HEK293T (cell line): ENCODE data around the gene RPTOR.

Source experiments
- CTCF ChIA-PET: fragments of 350-600 bp; formaldehyde crosslinking; extraction: SDS; loops from one replicate; lab custom pipeline; 2021; ENCODE audit warnings: antibody characterized with exemption, inconsistent platforms; lab: Yijun Ruan, JAX
- POLR2A ChIA-PET: fragments of 350-600 bp; formaldehyde crosslinking; extraction: SDS; loops from one replicate; lab custom pipeline; 2020; ENCODE audit warnings: antibody characterized with exemption, inconsistent platforms; lab: Yijun Ruan, JAX
- DNase-seq: peaks from one replicate; pipeline ENCODE4 v3.0.0; 2012; ENCODE audit warnings: mixed read lengths; ENCODE audit errors: extremely low spot score
- ARNT ChIP-seq: fragments of 450-650 bp; IDR thresholded peaks from 2 replicates; pipeline ENCODE4 v1.6.1; 2017; ENCODE audit warnings: mild to moderate bottlenecking
- BHLHE40 ChIP-seq: fragments of 450-650 bp; IDR thresholded peaks from 2 replicates; pipeline ENCODE4 v1.6.1; 2016; ENCODE audit warnings: mild to moderate bottlenecking, moderate library complexity, borderline replicate concordance
- CTBP1 ChIP-seq: fragments of 450-650 bp; IDR thresholded peaks from 2 replicates; pipeline ENCODE4 v1.6.1; 2016; ENCODE audit warnings: borderline replicate concordance
- ELF4 ChIP-seq: fragments of 450-650 bp; IDR thresholded peaks from 2 replicates; pipeline ENCODE4 v1.6.1; 2017; ENCODE audit warnings: antibody characterized with exemption
- FOXA1 ChIP-seq: fragments of 450-650 bp; IDR thresholded peaks from 2 replicates; pipeline ENCODE4 v1.6.1; 2016; ENCODE audit warnings: mild to moderate bottlenecking
- FOXK2 ChIP-seq: fragments of 450-650 bp; IDR thresholded peaks from 2 replicates; pipeline ENCODE4 v1.6.1; 2016; ENCODE audit warnings: mild to moderate bottlenecking
- FOXM1 ChIP-seq: fragments of 450-650 bp; IDR thresholded peaks from 2 replicates; pipeline ENCODE4 v1.6.1; 2017; ENCODE audit warnings: mild to moderate bottlenecking, borderline replicate concordance
- HDGF ChIP-seq: fragments of 450-650 bp; IDR thresholded peaks from 2 replicates; pipeline ENCODE4 v1.6.1; 2017; ENCODE audit warnings: antibody characterized with exemption, borderline replicate concordance
- L3MBTL2 ChIP-seq: fragments of 450-650 bp; conservative IDR thresholded peaks from 2 replicates; pipeline ENCODE4 v1.6.1; 2016; ENCODE audit warnings: mild to moderate bottlenecking
- LEF1 ChIP-seq: fragments of 450-650 bp; IDR thresholded peaks from 2 replicates; pipeline ENCODE4 v1.6.1; 2017; ENCODE audit warnings: mild to moderate bottlenecking, borderline replicate concordance
- NFRKB ChIP-seq: fragments of 450-650 bp; IDR thresholded peaks from 2 replicates; pipeline ENCODE4 v1.6.1; 2016; ENCODE audit warnings: mild to moderate bottlenecking, moderate library complexity
- PKNOX1 ChIP-seq: fragments of 450-650 bp; IDR thresholded peaks from 2 replicates; pipeline ENCODE4 v1.6.1; 2016
- SP1 ChIP-seq: fragments of 450-650 bp; IDR thresholded peaks from 2 replicates; pipeline ENCODE4 v1.6.1; 2017
- SUZ12 ChIP-seq: fragments of 450-650 bp; IDR thresholded peaks from 2 replicates; pipeline ENCODE4 v1.6.1; 2016; ENCODE audit warnings: mild to moderate bottlenecking
- TARDBP ChIP-seq: fragments of 450-650 bp; IDR thresholded peaks from 2 replicates; pipeline ENCODE4 v1.6.1; 2016
- ZNF384 ChIP-seq: fragments of 450-650 bp; IDR thresholded peaks from 2 replicates; pipeline ENCODE4 v1.6.1; 2016

RPTOR gene

GRCh38 chr17:80781807-80782277 lies 237.2 kb downstream of the RPTOR start:
- TF ChIP-seq HDGF (no peak), ZNF384 (no peak), BHLHE40 (no peak), ARNT (no peak), SP1 (no peak), ELF4 (no peak), SUZ12 (no peak), NFRKB (no peak), FOXM1 (no peak), TARDBP (no peak), PKNOX1 (no peak), LEF1 (no peak), FOXK2 (no peak), FOXA1 (no peak), L3MBTL2 (no peak), CTBP1 (no peak)
- CTCF ChIA-PET = no interaction called here
- no peak for DNase-seq
- POLR2A ChIA-PET = no interaction called here

- ChIA-PET POLR2A (no interaction called here), CTCF (no interaction called here)
- TF ChIP-seq LEF1 (no peak), ZNF384 (no peak), HDGF (no peak), NFRKB (no peak), FOXK2 (no peak), BHLHE40 (no peak), FOXA1 (no peak), CTBP1 (no peak), TARDBP (no peak), SP1 (no peak), PKNOX1 (no peak), SUZ12 (no peak), ARNT (no peak), FOXM1 (no peak), L3MBTL2 (no peak), ELF4 (no peak)
- DNase-seq = no peak
These were observed 238.1 kb downstream of the RPTOR start for GRCh38 chr17:80782536-80783427.

GRCh38 chr17:80783486-80783885 lies 238.8 kb downstream of the RPTOR start:
- DNase-seq = no peak
- POLR2A ChIA-PET = no interaction called here
- CTCF ChIA-PET = no interaction called here
- TF ChIP-seq FOXK2 = no peak
- TF ChIP-seq NFRKB = no peak
- TF ChIP-seq ELF4 = no peak
- TF ChIP-seq SP1 = no peak
- TF ChIP-seq HDGF = no peak
- TF ChIP-seq CTBP1 = no peak

- no peak for DNase-seq
These were observed 239.3 kb downstream of the RPTOR start for GRCh38 chr17:80783971-80784370.

GRCh38 chr17:80785477-80786178 lies 241.0 kb downstream of the RPTOR start:
- no peak for DNase-seq
- ChIA-PET CTCF (no interaction called here), POLR2A (interaction anchor here (0.7 kb wide), 1 partner anchor 131 kb away, joined by 3 read pairs; no protein-coding TSS in a partner anchor)
- TF ChIP-seq SP1 = no peak

More at GRCh38 chr17:80783971-80784370, 239.3 kb downstream of the RPTOR start:
- CTCF ChIA-PET = interaction anchor here (0.6 kb wide), 1 partner anchor 1432 kb away, joined by 3 read pairs; no protein-coding TSS in a partner anchor
- no peak for TF ChIP-seq ARNT
- TF ChIP-seq FOXA1 = no peak
- TF ChIP-seq PKNOX1 = no peak
- TF ChIP-seq FOXM1 = no peak
- no peak for TF ChIP-seq HDGF
- POLR2A ChIA-PET = no interaction called here

GRCh38 chr17:80786470-80786869 lies 241.8 kb downstream of the RPTOR start:
- CTCF ChIA-PET = no interaction called here
- TF ChIP-seq NFRKB (no peak), PKNOX1 (peak; percentile 66), ZNF384 (no peak), SP1 (no peak), ARNT (no peak), SUZ12 (no peak), HDGF (no peak)
- no peak for DNase-seq
- POLR2A ChIA-PET = no interaction called here
